ENCODE measurements around the gene CMYA5.

The CMYA5 gene

GRCh38 chr5:79795764-79796398 lies 106.2 kb downstream of the CMYA5 start:
- TF ChIP-seq CTCF (IDR thresholded peaks at IDR 0.05; ENCODE audit: control insufficient read depth, insufficient read depth, low read depth, low read length, missing control alignments), result no peak
- no peak for DNase-seq (ENCODE audit: low read depth)

GRCh38 chr5:79798893-79799590 lies 109.4 kb downstream of the CMYA5 start:
- no peak overlapping the region for H3K4me3 ChIP-seq (ENCODE audit: control insufficient read depth, low read depth, low read length)
- DNase-seq (ENCODE audit: low read depth), result no peak
- TF ChIP-seq CTCF (IDR thresholded peaks at IDR 0.05; ENCODE audit: control insufficient read depth, insufficient read depth, low read depth, low read length, missing control alignments), result no peak

More at GRCh38 chr5:79795764-79796398, 106.2 kb downstream of the CMYA5 start:
- no peak overlapping the region for H3K4me3 ChIP-seq (ENCODE audit: control insufficient read depth, low read depth, low read length)

GRCh38 chr5:79800979-79801827 lies 111.6 kb downstream of the CMYA5 start:
- no peak overlapping the region for H3K4me3 ChIP-seq (ENCODE audit: control insufficient read depth, low read depth, low read length)
- no peak for TF ChIP-seq CTCF (IDR thresholded peaks at IDR 0.05; ENCODE audit: control insufficient read depth, insufficient read depth, low read depth, low read length, missing control alignments)
- no peak for DNase-seq (ENCODE audit: low read depth)

GRCh38 chr5:79802406-79802805 lies 112.8 kb downstream of the CMYA5 start:
- no peak for TF ChIP-seq CTCF (IDR thresholded peaks at IDR 0.05; ENCODE audit: control insufficient read depth, insufficient read depth, low read depth, low read length, missing control alignments)
- no peak for DNase-seq (ENCODE audit: low read depth)
- H3K4me3 ChIP-seq (ENCODE audit: control insufficient read depth, low read depth, low read length), result no peak overlapping the region

- no peak for TF ChIP-seq CTCF (IDR thresholded peaks at IDR 0.05; ENCODE audit: control insufficient read depth, insufficient read depth, low read depth, low read length, missing control alignments)
- DNase-seq (ENCODE audit: low read depth), result no peak
- H3K4me3 ChIP-seq (ENCODE audit: control insufficient read depth, low read depth, low read length), result no peak overlapping the region
Observed at GRCh38 chr5:79803007-79803406, 113.4 kb downstream of the CMYA5 start.

GRCh38 chr5:79806741-79807140 lies 117.1 kb downstream of the CMYA5 start:
- no peak for TF ChIP-seq CTCF (IDR thresholded peaks at IDR 0.05; ENCODE audit: control insufficient read depth, insufficient read depth, low read depth, low read length, missing control alignments)
- DNase-seq (ENCODE audit: low read depth), result no peak
- H3K4me3 ChIP-seq (ENCODE audit: control insufficient read depth, low read depth, low read length), result no peak overlapping the region
